T-helper 1 cell treated with Interleukin-12 subunit alpha and Interleukin-12 subunit beta and Interleukin-4 antibody, amounts not matched to agents 30 ng/mL and 1 ng/mL, for 36 hours (primary cell): Measurements from ENCODE around the gene FBXO24. TPM values are rescaled to one million over a fixed set of nuclear protein-coding genes. Genes with fewer than 3 reads are reported as not detected.

Experiments used
- intact Hi-C: fragments of 100-400 bp; cut with micrococcal nuclease; formaldehyde crosslinking; loops from one replicate; pipeline ENCODE4 v1.15.1; 2024
- total RNA-seq: library from RNA; stranded (reverse); gene quantifications from 2 replicates; pipeline ENCODE4 v1.2.3, GENCODE V29; 2022

Gene FBXO24
- total RNA-seq, 1 donor from 2014 or later = 0.66 TPM

DNA sequence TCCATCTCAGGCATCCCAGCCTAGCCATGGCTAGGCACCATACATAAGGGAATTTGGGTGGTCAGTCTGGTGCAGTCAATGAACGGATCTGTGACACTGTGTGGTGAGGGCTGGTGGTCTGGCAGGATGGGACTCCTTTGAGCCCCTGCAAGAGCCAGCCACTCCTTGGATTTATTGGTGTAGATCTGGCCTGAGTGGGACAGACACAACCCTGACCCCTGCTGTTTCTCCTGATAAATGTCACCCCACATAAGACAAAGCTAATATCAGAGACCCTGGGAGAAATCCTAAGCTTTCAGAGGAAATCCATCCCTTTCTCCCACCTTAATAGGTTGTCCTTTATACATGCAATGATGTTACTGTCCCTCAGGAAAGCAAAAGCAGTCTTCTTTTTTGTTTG, 2.3 kb downstream of the FBXO24 start:
- intact Hi-C loops = loop anchor here (10.0 kb wide), 1 partner anchor 314 kb away; no protein-coding TSS in a partner anchor

DNA sequence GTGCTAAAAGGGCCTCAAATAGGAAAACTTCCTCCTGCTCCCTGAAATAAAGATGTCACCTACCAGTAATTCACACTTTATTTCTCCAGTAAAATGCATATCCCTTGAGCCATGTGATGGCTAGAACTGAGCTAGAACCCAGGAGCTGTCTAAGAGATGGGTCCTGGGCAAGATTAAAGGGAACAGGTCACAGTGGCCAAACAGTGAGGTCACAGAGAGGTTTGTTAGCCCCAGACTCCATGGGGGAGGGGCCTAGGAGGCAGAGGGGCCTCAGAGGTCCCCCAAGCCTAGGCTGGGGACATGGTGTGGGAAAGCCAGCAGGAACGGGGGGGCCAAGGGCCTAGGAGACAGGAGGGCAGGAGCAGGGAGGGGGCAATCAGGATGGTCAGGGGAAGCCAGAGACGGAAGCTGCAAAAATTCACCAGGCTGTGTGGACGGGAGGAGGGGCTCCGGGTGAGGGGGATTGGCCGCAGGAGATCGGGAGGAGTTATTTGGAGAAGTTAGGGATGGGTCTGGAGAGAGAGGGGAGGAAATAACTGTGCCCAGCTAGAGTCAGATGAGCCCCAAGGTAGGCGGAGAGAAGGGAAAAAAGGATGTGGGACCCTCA, 3.3 kb downstream of the FBXO24 start:
- intact Hi-C loops = loop anchor here (10.0 kb wide), 1 partner anchor 315 kb away; no protein-coding TSS in a partner anchor

DNA sequence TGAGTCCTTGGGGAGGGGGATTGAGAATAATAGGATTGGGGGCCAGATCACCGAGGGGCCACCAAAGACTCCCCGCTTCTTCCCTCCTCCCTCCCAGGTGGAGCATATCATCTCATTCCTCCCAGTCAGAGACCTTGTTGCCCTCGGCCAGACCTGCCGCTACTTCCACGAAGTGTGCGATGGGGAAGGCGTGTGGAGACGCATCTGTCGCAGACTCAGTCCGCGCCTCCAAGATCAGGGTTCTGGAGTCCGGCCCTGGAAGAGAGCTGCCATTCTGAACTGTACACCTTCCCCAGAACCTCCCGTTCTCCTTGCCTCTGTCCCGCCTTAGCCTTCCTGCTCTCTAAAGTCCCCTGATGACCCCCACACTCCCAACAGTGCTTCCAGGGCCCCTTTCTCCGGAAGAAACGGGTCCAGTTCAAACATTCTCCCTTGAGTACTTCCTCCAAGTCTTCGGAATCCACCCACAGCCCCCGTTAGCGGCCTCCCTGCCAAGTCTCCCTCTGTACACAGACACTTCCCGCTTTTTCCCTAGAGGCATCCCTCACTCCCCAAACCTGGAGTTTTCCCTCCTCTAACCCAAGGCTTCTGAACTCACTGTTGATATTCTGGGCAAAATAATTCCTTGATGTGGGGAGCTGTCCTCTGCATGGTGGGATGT, 4.1 kb downstream of the FBXO24 start:
- intact Hi-C loops = no loop called here

GRCh38 chr7:100591596-100591995, 5.5 kb downstream of the FBXO24 start:
- intact Hi-C loops = no loop called here

- intact Hi-C loops = no loop called here
These were observed 9.1 kb downstream of the FBXO24 start for GRCh38 chr7:100595188-100595587.

GRCh38 chr7:100598425-100598824, 12.3 kb downstream of the FBXO24 start:
- intact Hi-C loops = no loop called here

DNA sequence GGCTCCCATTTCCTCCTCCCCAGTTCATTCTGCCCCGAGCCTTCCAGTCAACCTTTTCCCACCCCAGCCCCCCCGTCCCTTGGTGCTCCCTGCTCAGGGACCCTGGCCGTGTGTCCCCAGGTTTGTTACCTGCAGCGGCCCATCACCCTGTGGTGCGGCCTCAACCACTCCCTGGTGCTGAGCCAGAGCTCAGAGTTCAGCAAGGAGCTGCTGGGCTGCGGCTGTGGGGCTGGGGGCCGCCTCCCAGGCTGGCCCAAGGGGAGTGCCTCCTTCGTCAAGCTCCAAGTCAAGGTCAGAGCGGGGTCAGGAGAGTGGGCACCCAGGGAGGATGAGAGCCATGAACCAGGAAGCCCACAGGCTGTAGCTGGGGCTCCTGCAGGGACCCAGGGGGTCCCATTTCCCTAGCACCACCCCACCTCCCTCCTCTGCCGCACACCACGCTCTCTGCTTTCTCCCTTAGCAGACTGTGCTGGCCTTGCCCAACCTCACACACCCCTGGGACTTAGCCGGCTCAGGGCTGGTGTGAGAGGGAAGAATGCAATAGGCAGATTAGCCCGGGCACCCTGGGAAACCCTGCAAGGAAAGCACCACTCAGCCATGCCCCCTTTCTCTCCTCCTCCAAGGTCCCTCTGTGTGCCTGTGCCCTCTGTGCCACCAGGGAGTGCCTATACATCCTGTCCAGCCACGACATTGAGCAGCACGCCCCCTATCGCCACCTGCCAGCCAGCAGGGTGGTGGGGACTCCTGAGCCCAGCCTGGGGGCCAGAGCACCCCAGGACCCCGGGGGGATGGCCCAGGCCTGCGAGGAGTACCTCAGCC, 14.0 kb downstream of the FBXO24 start:
- intact Hi-C loops = no loop called here

DNA sequence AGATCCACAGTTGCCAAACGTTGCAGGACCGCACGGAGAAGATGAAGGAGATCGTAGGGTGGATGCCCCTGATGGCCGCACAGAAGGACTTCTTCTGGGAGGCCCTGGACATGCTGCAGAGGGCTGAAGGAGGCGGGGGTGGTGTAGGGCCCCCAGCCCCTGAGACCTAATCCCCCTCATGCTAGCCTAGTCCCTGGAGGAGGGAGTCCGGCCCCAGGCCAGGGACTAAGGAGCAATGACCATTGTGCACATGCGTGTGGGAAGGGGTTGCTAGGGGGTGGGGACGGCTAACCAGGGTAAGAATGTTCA, 14.6 kb downstream of the FBXO24 start:
- intact Hi-C loops = no loop called here

DNA sequence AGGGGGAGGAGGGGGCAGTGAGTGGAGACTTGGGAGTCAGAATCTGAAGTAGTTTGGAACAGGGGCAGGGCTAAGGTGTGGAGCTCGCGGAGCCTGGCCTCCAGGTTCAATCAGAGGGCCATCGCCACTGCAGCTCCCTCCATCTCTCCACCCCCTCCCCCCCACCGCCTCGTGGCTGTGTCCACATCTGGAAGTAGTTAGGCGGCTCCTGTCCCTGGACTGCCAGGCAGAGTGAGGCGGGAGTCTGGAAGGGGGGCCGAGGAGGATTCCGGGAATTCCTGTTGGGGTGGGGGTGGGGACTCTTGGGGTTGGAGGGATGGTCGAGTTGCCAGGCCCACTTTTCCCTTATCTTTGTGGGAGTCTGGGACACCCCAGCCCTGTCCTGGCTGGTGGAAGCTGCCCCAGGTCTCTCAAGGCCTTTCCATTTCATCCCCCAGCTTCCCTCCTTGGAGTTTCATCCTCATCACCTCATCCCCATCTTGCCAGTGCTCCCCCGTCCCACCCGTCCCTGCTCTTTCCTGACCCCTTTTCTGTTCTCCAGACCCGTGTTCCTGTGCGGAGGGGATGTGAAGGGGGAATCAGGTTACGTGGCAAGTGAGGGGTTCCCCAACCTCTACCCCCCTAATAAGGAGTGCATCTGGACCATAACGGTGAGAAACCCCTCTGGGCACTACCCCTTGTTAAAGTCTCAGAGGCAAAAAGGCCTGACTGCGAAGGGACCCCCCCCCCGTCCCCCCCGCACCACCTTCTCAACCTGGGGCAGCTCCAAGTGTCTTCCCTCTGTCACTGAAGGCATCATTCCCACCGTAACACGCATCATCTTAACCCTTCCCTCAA, 17.0 kb downstream of the FBXO24 start:
- intact Hi-C loops = no loop called here

DNA sequence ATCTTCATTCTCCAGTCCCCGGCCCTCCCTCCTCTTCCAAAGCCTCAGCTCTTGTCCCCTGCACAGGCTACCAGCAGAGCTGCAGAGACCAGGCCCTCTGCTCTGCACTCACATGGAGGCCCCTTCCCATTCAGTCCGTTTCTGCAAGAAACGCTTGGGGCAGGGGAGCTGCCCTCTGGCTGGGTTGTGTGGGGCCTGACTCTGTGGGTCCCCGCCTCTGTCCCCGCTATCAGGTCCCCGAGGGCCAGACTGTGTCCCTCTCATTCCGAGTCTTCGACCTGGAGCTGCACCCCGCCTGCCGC, 17.5 kb downstream of the FBXO24 start:
- intact Hi-C loops = loop anchor here (1.0 to 2.0 kb wide), 10 partner anchors 9 to 249 kb away; partner anchors contain the start of genes FBXO24, GNB2, LRCH4 and MEPCE

DNA sequence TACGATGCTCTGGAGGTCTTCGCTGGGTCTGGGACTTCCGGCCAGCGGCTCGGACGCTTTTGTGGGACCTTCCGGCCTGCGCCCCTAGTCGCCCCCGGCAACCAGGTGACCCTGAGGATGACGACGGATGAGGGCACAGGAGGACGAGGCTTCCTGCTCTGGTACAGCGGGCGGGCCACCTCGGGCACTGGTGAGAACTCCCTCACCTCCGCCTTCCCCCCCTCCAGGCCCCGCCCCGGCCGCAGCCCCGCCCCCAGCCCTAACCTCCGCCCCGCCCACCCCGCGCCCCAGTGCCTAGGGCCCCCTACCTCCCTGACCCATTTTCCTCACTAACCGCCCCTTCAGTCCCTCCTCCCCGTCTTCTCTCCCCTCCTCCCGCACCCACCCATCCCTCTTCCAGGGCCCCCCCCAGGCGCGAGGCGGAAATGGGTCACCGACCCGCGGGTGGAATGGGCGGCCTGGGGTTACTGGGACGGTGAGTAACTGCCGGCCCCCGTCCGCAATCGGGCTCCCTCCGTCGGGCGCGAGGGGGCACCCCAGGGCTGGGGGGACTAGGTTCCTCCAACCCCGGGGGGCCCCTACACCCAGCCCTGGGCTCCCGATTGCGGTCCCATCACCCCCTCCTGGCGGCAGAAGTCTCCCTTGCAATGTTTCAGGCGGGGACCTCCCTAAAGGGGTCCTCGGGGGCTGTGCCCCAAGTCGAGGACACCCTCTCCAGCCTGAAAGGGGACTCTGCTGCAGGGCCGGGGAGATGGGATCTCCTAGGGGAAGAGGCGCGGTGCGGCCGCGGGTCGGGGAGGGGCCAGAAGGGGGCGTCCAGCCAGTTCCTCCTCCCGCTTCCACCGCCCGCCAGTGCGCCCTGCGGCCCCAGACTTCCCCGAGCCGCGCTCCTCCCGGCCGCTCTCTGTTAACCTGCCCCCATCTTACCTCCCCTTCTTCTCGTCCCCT, 18.2 kb downstream of the FBXO24 start:
- intact Hi-C loops = loop anchor here (1.0 to 2.0 kb wide), 10 partner anchors 8 to 248 kb away; partner anchors contain the start of genes FBXO24, GNB2, LRCH4 and MEPCE

GRCh38 chr7:100604976-100605911, 19.1 kb downstream of the FBXO24 start:
- intact Hi-C loops = loop anchor here (1.0 to 2.0 kb wide), 10 partner anchors 7 to 248 kb away; partner anchors contain the start of genes FBXO24, GNB2, LRCH4 and MEPCE

- intact Hi-C loops = no loop called here
These were observed 20.2 kb downstream of the FBXO24 start for GRCh38 chr7:100606313-100606712.

DNA sequence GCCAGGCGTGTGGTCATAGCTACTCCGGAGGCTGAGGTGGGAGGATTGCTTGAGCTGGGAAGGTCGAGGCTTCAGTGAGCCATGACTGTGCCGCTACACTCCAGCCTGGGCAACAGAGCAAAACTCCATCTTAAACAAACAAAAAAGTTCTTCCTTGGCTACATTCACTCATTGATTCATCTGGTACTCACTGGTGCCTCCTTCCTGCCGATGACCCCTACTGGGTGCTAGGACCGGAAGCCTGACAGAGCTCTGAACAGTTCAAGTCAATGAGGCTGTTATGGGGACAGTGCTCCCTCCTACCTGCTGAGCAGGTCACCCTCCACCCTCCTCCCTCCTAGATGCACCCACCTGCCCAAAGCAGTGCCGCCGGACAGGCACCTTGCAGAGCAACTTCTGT, 21.0 kb downstream of the FBXO24 start:
- intact Hi-C loops = no loop called here

- intact Hi-C loops = loop anchor here (5.0 kb wide), 1 partner anchor 642 kb away; no protein-coding TSS in a partner anchor
These were observed 23.8 kb downstream of the FBXO24 start for GRCh38 chr7:100609958-100610357.

GRCh38 chr7:100611983-100612729, 26.0 kb downstream of the FBXO24 start, which contains the start of gene MOSPD3:
Gene MOSPD3 (plus strand): TSS chr7:100612540. CDS start chr7:100612792, 252 bp downstream.
- intact Hi-C loops = loop anchor here (1.0 to 5.0 kb wide), 12 partner anchors 8 to 640 kb away; partner anchors contain the start of genes ACTL6B, FBXO24, GNB2 and LRCH4

GRCh38 chr7:100612730-100613390, 26.7 kb downstream of the FBXO24 start:
- intact Hi-C loops = loop anchor here (1.0 to 5.0 kb wide), 13 partner anchors 9 to 639 kb away; partner anchors contain the start of genes ACTL6B, FBXO24, GNB2 and LRCH4
